Endometrium (tissue), 2 donors: Measurements from ENCODE around the gene ACTBL2.

Experiments used
- FAIRE-seq: peaks from 2 replicates; lab custom pipeline; 2012; peaks lifted over from hg19 to GRCh38; lab: Jason Lieb, UNC
- donor health status: control.
- donor health status: control.

Gene ACTBL2

DNA sequence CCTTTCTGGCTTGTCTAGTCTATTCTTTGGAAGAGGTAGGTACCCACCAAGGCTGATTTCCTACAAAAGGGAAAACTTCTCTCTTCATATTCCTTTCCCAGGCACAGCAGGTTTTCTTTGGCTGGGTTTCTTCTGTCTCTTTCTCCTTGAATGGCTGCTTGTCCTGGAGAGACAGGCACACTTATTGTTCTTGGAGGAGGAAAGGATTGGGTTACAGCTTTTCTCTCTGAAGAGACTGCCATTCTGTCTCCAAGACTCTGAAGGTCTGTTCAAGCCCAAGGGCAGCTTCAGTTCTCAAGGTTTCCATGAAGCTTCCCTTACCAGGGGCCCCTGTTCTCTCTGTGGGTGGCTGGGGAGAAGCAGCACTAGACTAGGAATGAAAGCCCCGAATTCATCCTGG lies 33.9 kb downstream of the ACTBL2 start:
- FAIRE-seq: no peak

DNA sequence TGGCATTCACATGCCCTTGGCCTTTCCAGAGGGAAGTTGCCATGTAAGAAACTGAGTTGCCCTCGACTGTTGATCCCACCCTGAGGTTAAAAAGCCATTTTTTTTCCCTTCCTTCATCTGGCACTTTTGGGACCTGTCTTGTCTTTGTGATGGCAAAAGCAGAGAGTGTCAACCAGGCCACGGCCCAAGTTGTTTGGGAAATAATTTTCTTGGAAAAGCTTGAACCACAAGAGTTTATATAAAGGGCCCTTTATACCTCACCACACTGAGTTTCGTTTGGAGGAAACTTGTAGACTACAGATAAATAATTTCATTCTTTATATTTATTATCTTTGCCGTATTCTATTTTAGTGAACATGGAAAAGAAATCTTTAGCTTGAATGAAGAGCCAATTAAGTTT lies 34.3 kb downstream of the ACTBL2 start:
- no peak for FAIRE-seq

- FAIRE-seq: no peak
These were observed 35.0 kb downstream of the ACTBL2 start for GRCh38 chr5:57447658-57448057.

GRCh38 chr5:57446966-57447365 lies 35.6 kb downstream of the ACTBL2 start:
- FAIRE-seq: no peak

GRCh38 chr5:57445705-57446037 lies 36.9 kb downstream of the ACTBL2 start:
- no peak for FAIRE-seq

- peak; percentile 57 for FAIRE-seq
These were observed 37.5 kb downstream of the ACTBL2 start for GRCh38 chr5:57445006-57445704.

DNA sequence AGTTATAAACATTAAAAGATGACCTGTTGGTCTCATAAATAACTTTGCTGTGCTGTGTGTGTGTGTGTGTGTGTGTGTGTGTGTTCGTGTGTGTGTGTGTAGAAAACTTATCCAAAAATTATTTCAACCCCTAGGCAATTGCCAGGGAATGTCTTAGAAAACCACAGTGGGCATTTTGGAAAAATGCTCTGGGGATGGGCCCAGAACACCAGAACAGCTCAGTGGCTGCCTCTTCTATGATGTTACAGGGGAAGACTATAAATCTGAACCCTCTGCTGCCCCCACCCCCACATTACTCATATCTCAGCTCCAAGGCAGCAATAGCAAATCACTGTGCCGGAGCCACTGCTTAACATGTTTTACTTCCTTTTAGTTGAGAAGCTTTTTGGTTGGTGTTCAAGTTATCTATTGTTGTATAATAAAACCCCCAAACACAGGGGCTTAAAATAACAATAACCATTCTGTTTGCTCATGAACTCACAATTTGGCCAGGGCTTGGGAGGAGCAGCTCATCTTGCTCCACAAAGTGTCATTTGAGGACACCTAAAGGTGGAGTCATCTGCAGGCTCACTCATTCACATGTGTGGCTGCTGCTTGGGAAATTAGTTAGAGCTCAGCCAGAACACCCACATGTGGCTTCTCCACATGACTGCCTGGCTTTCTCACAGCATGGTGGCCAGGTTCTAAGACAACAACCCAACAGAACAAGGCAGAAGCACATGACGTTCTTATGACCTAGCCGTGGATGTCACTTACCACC lies 40.4 kb downstream of the ACTBL2 start:
- FAIRE-seq: no peak

DNA sequence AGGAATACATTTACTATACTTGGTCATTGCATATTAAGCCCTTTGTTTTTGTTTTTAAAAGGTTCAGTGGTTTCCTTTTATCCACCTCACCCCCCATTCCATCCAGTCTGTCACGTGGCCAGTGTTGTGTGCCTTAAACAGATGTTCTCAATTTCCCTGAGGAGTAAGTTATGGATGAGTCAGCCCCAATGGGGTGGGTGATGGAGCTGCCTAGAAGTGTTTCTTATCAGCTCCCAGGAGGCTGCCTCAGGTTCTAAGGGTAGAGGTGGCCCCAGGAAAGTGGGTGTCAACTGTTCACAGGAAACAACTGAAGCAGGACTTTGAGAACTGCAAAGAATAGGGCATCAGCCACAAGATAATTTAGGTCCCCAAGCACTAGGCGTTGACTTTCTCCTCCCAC lies 41.1 kb downstream of the ACTBL2 start:
- FAIRE-seq: peak; percentile 48

- no peak for FAIRE-seq
These were observed 43.0 kb downstream of the ACTBL2 start for GRCh38 chr5:57439601-57440000.

- no peak for FAIRE-seq
These were observed 44.4 kb downstream of the ACTBL2 start for GRCh38 chr5:57437976-57438805.

GRCh38 chr5:57436586-57436985 lies 46.0 kb downstream of the ACTBL2 start:
- FAIRE-seq: no peak

DNA sequence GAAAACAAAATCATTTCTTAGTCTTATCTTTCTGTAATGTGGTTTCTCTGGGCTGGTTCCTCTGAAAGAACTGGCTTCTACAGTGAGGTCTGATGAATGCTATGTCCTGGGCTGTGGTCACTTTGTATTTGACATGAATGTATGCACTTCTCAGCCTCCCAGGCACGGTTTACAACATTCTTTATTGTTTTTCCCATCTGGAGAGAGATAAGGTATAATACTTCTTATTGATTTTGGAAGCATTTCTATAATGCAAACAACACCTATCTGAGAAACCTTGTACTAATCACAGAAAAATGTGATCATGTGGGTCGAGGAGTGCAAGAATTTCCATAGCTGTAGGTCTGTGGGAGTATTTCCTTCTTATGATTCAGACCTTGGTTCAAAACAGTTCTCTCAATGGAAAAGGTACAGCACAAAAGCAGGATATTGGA lies 46.9 kb downstream of the ACTBL2 start:
- FAIRE-seq: no peak

GRCh38 chr5:57434683-57435082 lies 47.9 kb downstream of the ACTBL2 start:
- no peak for FAIRE-seq

DNA sequence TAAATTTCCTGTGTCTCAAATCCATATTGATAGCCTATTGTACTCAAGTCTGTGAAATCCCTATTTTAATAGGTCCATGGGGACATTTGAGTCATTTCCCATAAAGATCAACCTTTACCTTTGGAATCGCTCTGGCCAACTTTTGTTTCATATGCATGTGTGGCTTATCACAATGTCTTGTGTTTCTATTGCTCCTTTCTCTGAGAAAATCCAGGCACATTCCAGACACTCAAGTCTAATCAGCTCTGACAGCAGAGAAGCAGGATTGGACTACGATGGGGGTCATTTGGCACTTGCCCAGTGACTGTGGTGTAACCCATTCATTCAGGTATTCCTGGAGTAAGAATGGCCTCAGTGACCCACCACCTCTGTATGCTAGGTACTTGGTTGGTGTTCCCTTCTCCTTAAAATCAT lies 48.4 kb downstream of the ACTBL2 start:
- no peak for FAIRE-seq

DNA sequence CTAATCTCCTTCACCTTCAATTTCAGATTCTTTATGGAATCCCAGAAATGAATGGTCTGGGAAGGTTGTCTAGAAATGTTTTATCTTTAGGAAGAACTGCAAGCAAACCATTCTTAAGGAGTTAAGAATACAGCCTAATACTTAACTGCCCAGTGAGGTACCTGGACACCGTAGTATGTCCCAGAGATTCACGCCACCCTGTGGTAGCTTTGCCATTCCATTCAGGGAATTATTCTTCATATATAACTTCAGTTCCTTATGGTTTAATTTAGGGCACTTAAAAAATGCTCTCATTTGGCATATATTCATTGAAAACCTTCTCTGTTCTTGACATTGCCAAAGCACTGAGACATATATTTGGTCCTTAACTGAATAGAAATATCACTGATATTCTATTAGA lies 49.7 kb downstream of the ACTBL2 start:
- FAIRE-seq: no peak

GRCh38 chr5:57431759-57432158 lies 50.9 kb downstream of the ACTBL2 start:
- no peak for FAIRE-seq
